ENCODE measurements around the gene GRAP2.
"Not testable (repeated sequence)": the region's sequence is repeated elsewhere in the genome, so short reads cannot be mapped to it uniquely, and the experiment has no call there.

Gene GRAP2

DNA sequence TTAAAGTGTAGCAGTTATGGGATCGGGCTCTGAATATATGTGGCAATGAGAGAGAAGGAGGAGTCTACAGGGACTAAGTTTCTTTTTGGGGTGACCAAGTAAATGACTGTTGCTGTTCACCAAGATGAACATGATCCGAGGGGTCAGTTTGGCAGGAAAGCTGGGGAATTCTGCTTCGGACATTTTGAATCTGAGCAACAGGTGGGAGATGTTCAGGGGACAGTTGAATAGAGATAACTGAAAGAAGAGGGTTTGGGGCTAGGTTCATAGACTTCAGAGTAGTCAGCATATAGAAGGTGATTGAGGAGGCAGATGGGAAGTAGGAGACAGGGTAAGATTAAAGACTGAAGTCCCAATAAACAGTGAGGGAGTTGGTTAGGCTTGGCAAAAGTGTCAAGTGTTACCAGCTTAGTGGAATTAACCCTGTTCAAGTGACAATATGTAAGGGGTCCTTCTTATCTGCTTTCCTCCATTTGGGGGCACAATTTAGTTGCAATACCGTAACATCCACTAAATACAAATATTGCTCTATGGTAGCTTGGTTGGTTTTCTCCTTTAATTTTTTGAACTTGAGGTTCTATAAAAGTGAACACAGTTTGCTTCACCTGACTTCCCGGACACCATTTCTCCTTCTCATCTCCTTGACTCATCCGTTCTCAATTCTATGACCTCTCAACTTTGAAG lies 4.4 kb upstream of the GRAP2 start:
- no peak for DNase-seq

GRCh38 chr22:39897841-39898240 lies 3.0 kb upstream of the GRAP2 start:
- DNase-seq, result no peak

DNA sequence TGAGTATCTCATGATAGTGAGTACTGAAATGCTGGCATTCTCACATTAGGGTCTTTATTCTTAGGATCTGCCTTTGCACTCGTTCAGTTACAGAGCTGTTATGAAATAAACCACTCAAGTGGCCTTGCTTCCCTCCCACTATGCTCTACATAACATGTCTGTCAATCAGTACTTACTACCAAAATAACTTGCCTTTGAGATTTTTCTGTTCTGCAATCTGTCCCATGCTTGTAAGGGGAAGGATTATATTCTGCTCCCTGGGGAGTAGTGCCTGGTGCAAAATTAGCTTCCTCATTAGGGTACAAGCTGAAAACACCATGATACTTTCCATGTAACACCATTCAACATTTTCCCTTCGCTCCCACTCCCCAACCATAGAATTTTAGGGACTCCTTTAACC lies 1.9 kb upstream of the GRAP2 start:
- no peak for DNase-seq

DNA sequence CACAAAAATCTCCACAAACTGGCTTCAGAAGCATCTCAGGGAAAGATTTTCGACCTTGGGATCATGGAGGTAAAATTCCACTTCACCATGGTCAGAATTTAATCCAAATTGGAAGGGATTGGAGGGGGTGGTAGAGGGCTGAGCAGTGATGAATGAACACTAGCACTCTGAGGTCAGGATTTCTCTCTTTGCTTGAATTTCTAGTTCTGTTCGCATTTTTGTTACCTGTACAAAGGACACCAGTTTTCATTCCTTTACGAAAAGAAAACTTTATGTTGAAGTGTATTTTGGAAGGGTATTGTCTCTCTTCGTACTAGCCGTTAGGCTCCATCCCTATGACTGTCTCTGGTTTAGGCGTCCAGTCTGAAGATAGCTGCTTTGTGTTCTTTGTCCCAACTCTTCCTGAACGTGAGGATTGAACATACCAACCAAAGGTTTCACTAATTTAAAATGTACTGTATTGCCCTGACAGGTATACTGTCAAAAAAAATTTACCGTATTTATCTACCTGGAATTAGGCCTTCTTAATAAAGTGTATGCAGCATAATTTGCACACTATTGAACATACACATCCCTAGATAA lies 772 bp downstream of the GRAP2 start:
- no peak for DNase-seq

DNA sequence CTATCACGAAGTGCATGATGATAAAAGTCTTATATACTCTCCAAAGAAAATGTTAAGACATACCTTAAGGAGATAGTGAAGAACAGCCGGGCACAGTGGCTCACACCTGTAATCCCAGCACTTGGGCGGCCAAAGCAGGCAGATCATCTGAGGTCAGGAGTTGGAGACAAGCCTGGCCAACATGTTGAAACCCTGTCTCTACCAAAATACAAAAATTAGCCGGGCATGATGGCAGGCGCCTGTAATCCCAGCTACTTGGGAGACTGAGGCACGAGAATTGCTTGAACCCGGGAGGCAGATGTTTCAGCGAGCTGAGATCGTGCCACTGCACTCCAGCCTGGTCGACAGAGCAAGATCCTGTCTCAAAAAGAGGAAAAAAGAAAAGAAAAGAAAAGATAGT lies 3.1 kb downstream of the GRAP2 start:
- DNase-seq, result not testable (repeated sequence)

DNA sequence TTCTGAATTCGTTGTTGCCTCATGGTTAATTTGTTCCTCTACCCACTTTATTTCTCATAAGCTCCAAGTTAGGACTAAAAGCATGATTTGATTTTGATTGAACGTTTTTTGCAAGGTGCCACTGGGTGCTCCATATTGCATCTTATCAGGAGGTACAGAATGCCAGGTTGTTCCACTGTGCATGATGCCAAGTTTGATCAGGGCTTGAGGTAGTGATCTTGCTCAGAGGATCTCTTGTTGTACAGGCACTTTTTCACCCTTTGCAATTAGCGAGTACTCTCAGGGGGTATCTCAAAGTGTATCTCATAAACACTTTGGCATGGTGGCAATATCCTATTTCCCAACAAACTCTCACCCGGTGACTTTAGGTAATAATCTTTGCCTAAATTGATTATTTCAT lies 4.0 kb downstream of the GRAP2 start:
- DNase-seq, result no peak

DNA sequence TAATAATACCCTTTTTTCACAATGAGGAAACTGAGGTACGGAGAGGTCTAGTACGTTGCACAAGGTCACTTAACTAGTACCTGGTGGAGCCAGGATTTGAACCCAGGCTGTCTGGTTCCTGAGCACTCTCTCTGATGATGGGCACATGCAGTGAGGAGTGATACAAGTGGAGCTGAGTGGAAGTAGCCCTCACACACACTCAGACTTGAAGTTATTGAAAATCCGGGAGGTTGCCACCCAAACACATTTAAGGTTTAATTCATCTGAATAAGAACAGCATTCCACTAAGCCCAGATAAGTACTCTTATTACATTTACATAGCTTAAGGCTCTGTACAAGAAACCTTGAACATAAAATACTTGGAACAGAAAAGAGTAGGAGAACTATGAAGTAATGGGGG lies 4.8 kb downstream of the GRAP2 start:
- DNase-seq, result no peak

- no peak for DNase-seq
Observed at GRCh38 chr22:39906207-39906606, 5.3 kb downstream of the GRAP2 start.

- DNase-seq, result no peak
Observed at GRCh38 chr22:39907047-39907446, 6.2 kb downstream of the GRAP2 start.

- DNase-seq, result no peak
Observed at GRCh38 chr22:39907605-39908097, 6.8 kb downstream of the GRAP2 start.

- no peak for DNase-seq
Observed at GRCh38 chr22:39908136-39908535, 7.3 kb downstream of the GRAP2 start.

DNA sequence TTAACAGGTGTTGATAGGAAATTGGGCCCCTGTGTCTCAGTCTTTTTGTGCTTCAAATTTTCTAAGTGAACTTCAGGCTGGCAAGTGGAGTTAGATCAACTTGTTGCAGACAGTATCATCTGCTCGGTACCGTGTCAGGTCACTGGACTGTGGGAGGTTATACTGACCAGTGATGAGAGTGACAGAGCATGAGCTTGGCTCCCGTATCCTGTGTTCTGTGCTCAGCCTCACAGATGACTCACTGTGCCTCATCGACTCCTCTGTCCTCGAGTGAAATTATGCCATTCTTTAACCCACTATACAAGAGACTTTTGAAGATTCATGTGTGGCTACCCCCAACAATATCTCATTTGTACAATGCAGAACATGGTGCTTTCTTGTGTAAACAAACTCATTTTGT lies 7.9 kb downstream of the GRAP2 start:
- DNase-seq, result peak in 1 of 56 donors; percentile 11

GRCh38 chr22:39910876-39911613 lies 10.2 kb downstream of the GRAP2 start:
- no peak for DNase-seq

DNA sequence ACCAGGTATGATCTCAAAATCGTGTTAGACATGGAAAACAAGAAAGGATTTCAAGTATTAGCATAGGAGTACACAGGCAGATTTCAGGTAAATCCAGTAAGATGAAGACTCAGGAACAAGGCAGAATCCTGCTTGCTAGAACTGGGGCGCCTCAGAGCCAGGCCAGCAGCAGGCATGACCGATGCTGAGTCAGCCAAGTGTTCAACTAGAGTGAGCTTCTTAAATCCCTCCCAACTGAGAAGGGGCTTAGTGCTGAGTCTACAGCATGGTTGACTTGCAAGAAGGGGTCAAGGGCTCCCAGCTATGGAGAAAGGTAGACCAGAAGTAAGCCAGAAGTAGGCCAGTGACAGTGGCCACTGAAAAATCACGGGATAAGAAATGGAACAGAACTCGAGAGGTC lies 12.4 kb downstream of the GRAP2 start:
- no peak for DNase-seq

GRCh38 chr22:39913886-39914285 lies 13.0 kb downstream of the GRAP2 start:
- no peak for DNase-seq

- no peak for DNase-seq
Observed at GRCh38 chr22:39914584-39914983, 13.7 kb downstream of the GRAP2 start.

- no peak for DNase-seq
Observed at GRCh38 chr22:39915295-39915726, 14.4 kb downstream of the GRAP2 start.

- no peak for DNase-seq
Observed at GRCh38 chr22:39916496-39916895, 15.6 kb downstream of the GRAP2 start.

DNA sequence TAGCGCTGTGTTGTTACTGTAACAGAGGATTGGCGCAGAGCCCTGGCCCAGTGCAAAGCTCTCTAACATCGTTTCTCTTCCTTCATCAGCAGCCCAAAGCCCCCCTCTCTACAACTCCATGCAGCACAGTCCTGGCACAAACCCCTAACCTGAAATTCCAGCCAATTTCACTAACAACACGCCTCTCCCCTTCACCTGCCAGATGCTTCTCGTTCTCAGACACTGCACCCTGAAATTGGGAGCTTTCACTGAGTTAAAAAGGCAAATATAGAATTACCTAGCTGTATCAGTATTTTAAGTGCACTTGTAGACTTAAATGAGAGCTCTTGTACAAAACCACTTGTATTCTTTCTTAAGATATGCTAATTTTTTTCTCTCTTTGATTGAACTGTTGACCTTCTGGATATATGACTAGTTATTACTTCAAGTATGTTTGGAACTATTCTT lies 16.3 kb downstream of the GRAP2 start:
- no peak for DNase-seq

DNA sequence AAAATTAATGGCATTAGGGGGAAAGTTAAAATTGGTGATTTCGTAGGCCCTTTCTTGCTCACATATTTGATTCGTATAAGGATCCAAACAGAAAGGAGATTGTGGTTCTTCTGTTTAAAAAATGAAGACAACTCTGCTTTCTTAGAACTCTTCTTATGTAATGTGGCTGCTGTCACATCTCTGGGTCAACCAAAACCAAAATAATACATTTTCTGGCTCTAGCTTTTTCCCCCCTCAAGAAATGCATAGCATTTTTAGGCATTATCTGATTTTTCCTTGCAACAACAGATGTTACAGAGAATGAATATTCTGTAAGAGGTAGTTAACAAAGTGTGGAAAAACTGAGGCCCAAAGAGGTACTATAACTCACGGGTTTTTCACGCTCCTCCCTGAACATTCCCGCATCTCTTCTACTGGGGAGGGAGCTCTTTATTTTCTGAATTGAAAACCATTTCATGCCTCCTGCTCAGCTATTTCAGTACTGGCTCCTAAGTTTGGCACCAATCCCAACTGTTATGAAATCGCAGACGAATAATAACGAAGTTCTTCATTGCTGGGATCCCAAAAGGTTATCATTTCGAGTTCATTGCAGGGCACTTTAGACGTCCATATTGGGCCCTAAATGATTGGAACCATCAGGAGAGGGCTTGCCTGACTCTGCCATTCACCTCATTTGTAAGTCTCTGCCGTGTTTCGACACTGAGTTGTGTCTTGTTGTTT lies 17.1 kb downstream of the GRAP2 start:
- no peak for DNase-seq

DNA sequence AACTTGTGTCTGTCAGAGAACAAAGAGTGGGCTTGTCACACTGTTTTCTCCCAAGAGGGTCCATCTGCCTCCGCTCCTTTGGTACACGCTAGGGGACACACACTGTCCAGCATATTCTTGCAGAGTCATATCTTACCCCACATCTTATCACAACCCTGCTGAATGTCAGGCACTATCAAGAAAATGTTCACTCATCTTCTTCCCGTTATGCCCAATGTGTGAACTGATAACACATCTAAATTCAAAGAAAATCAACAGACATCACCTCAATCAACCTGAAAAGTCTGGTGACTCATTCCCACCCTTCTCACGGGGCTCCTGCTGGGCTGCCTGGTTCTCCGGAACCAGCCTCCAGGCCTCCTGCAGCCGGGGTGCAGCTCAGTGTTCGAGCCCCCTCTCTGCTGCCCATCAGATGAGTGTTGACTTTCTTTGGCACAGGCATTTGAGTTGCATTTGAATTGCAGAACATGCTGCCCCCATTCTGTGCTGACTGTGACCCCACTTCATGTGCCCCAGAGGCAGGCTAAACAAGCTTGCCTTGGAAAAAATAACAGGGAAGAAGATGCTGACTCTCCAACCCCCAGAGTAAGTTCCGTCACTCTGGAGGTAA lies 19.4 kb downstream of the GRAP2 start:
- no peak for DNase-seq
